Measurements from ENCODE around the gene ANKRD11. TPM values are rescaled to one million over a fixed set of nuclear protein-coding genes. Genes with fewer than 3 reads are reported as not detected.

Gene ANKRD11
- total and polyA plus RNA-seq, 9 donors: 52.1 to 188 (median 109) TPM

DNA sequence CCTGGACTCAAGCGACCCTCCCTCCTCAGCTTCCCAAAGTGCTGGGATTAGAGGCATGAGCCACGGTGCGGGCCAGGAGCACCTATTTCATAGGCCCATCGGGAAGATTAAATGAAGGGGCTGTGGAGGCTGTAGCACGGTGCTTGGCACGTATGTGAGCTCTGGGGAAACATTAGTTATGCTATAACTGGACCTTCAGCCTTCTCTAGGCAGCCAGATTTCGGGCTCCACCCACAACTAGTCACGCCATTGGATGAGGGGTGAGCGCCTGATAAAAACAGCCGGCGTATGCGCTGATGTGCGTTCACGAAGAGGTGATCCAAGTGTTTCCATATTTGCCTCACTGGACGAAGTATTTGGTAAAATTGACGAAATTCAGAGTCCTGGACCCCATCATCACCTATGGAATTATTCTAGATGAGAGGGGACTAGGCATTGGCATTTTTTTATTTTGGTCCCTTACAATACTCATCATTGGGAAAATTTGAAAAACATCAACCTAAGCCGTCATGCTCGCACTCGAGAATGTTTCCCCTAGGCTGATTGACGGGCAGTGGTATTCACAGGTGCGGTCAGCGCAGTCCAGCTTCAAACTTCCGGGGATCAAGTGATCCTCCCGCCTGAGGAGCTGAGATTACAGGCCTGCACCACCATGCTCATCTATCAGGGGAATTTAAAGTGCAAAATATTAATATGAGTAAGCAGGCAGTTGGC, 1.8 kb upstream of the ANKRD11 start:
- H3K4me1 ChIP-seq (ENCODE audit: insufficient read depth): peaks cover 14% of the 10 kb centered on the region
- peak overlapping the region; percentile 99 for H3K4me3 ChIP-seq
- TF ChIP-seq EP300 (IDR thresholded peaks at IDR 0.05) (no peak), POLR2A (IDR thresholded peaks at IDR 0.05) (no peak)
- TF ChIP-seq, protein P1, sequence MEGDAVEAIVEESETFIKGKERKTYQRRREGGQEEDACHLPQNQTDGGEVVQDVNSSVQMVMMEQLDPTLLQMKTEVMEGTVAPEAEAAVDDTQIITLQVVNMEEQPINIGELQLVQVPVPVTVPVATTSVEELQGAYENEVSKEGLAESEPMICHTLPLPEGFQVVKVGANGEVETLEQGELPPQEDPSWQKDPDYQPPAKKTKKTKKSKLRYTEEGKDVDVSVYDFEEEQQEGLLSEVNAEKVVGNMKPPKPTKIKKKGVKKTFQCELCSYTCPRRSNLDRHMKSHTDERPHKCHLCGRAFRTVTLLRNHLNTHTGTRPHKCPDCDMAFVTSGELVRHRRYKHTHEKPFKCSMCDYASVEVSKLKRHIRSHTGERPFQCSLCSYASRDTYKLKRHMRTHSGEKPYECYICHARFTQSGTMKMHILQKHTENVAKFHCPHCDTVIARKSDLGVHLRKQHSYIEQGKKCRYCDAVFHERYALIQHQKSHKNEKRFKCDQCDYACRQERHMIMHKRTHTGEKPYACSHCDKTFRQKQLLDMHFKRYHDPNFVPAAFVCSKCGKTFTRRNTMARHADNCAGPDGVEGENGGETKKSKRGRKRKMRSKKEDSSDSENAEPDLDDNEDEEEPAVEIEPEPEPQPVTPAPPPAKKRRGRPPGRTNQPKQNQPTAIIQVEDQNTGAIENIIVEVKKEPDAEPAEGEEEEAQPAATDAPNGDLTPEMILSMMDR (IDR thresholded peaks at IDR 0.05): no peak
- intact Hi-C loops (cut with DNase I): loop anchor here in 1 of 4 donors (10.0 kb wide), 1 partner anchor 177 kb away; no protein-coding TSS in a partner anchor
- no peak for DNase-seq
- H3K27ac ChIP-seq: no peak overlapping the region
- 75 to 81% (median 80%) methylated on average over 24 of the region's 24 CpGs for WGBS, 3 donors
- no peaks in the 10 kb centered on the region for H3K27me3 ChIP-seq
- H3K9me3 ChIP-seq: no peaks in the 10 kb centered on the region
- no peaks in the 10 kb centered on the region for H3K36me3 ChIP-seq

DNA sequence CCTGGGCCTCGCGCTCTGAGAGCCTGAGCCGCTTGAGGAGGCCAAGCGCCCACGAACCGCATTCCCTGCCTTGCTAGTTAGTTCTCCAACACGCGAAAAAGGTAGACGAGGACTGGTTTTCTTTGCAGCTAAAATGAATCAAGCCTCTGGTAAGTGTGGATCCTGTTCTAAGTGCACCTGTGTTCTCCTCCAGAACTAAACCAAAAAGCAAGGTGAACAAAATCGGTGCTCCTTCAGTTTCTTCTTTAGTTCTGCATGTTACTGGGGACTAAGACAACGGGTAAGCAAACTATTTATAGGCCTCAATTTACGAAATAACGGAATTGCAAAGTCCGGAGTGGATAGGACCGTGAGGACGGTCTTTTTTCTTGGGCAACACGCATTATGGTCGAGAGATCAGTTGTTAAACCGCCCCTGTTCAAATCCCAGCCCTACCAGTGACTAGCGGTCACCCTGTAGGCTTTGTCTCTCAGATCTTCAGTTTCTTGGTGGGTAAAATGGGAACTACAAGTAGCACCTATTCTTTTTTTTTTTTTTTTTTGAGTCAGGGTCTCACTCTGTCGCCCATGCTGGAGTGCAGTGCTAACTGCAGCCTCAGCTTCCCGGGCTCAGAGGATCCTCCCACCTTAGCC, 993 bp upstream of the ANKRD11 start:
- H3K4me3 ChIP-seq: peak overlapping the region; percentile 99
- no peaks in the 10 kb centered on the region for H3K27me3 ChIP-seq
- H3K9me3 ChIP-seq: no peaks in the 10 kb centered on the region
- TF ChIP-seq POLR2A (IDR thresholded peaks at IDR 0.05) (no peak), EP300 (IDR thresholded peaks at IDR 0.05) (no peak)
- TF ChIP-seq, protein P1 (IDR thresholded peaks at IDR 0.05): no peak
- WGBS, 3 donors: 1 to 3% (median 2%) methylated on average over 21 to 22 of the region's 22 CpGs
- intact Hi-C loops (cut with DNase I): loop anchor here in 1 of 4 donors (10.0 kb wide), 1 partner anchor 177 kb away; no protein-coding TSS in a partner anchor
- no peak for DNase-seq
- H3K4me1 ChIP-seq (ENCODE audit: insufficient read depth): peaks cover 17% of the 10 kb centered on the region
- no peaks in the 10 kb centered on the region for H3K36me3 ChIP-seq
- H3K27ac ChIP-seq: peak overlapping the region in 1 of 2 donors; percentile 78

DNA sequence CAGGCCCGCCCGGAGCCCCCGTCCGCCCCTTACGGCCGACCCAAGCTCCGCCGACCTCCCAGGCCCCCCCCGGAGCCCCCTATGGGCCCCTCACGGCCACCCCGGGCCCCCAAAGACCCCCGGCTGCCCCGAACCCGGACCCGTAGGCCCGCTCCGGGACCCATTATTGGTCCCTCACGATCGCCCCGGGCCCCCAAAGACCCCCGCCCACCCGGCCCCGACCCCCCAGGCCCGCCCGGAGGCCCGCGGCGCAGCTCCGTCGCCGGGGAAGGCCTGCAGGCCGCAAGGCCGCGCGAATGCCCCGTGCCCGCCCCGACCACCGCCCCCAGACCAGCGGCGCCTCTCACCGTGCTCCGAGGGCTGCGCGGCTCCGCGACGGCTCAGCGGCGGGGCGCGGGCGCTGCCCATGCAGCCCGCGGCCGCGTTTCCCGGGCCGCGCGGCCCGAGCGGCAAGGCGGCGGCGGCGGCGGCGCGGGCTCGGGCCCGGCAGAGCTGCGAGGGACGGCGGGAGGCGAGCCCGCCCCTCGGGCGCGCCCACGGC, 393 bp downstream of the ANKRD11 start:
- TF ChIP-seq EP300 (IDR thresholded peaks at IDR 0.05) (no peak), POLR2A (IDR thresholded peaks at IDR 0.05) (no peak)
- TF ChIP-seq, protein P1 (IDR thresholded peaks at IDR 0.05): no peak
- peaks cover 21% of the 10 kb centered on the region for H3K4me1 ChIP-seq (ENCODE audit: insufficient read depth)
- DNase-seq: peak in 4 of 5 donors; percentile 34 to 65 (median 60)
- H3K36me3 ChIP-seq: no peaks in the 10 kb centered on the region
- no peaks in the 10 kb centered on the region for H3K9me3 ChIP-seq
- intact Hi-C loops (cut with DNase I): loop anchor here in 1 of 4 donors (10.0 kb wide), 2 partner anchors 175 to 245 kb away; no protein-coding TSS in a partner anchor
- 0% methylated on average over 3 to 73 of the region's 81 CpGs for WGBS, 3 donors
- H3K27ac ChIP-seq: peak overlapping the region; percentile 97 to 100
- no peaks in the 10 kb centered on the region for H3K27me3 ChIP-seq
- peak overlapping the region; percentile 98 for H3K4me3 ChIP-seq

DNA sequence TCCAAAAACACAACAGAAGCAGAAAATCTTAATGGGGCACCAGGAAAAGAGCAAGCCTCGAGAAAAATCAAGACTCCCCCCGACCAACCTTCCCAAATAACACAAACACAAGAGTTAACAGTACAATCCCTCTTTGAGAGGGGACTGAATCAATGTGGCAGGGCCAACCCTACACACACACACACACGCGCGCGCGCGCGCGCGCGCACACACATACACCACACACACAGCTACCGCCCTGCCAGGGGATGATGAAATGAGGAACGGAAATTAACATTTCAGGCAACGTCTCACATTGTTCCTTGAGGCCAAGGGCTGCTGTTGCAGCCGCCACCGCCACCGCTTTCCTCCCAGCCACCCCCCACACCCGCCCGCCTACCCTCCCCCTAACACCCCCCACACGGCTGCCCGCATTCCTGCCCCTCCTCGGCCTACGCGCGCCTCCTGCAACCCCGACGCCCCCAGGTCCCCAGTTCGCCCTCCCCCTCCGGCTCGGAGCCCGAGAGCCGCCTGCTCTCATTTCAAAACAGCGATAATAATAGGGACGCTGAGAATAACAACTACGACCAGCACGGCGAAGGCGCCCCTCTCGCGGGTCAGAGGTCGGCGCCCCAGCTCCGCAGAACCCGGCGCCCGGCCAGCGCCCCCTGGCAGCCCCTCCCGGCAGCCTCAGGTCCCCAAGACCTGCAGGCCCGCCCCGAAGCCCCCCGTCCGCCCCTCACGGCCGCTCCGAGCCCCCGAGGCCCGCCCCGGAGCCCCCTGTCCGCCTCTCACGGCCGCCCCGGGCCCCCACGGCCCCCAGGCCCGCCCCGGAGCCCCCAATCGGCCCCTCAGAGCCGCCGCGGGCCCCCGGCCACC, 1.1 kb downstream of the ANKRD11 start:
- 0 to 1% (median 1%) methylated on average over 40 to 71 of the region's 71 CpGs for WGBS, 3 donors

More for the DNA sequence above, 1.1 kb downstream of the ANKRD11 start:
- Histone ChIP-seq H3K4me1 (ENCODE audit: insufficient read depth) (peaks cover 23% of the 10 kb centered on the region), H3K4me3 (peak overlapping the region; percentile 98), H3K27ac (peak overlapping the region; percentile 97 to 100), H3K36me3 (no peaks in the 10 kb centered on the region), H3K9me3 (no peaks in the 10 kb centered on the region), H3K27me3 (no peaks in the 10 kb centered on the region)
- TF ChIP-seq POLR2A (IDR thresholded peaks at IDR 0.05) (no peak), EP300 (IDR thresholded peaks at IDR 0.05) (no peak)
- TF ChIP-seq, protein P1 (IDR thresholded peaks at IDR 0.05): peak in 2 of 3 donors; percentile 8 to 18
- peak; percentile 81 to 91 (median 86) for DNase-seq
- intact Hi-C loops (cut with DNase I): loop anchor here in 1 of 4 donors (10.0 kb wide), 1 partner anchor 244 kb away; no protein-coding TSS in a partner anchor
